C4-2B (cell line): ENCODE measurements around the gene RHCE.

Experiments used
- CTCF ChIP-seq: fragments of 450-650 bp; conservative IDR thresholded peaks from 2 replicates; pipeline ENCODE4 v1.5.1; 2017; ENCODE audit warnings: mild to moderate bottlenecking
- ZFX ChIP-seq: fragments of 450-650 bp; IDR thresholded peaks from 2 replicates; pipeline ENCODE4 v1.6.1; 2017

GRCh38 chr1:25451908-25452307 is 31.3 kb upstream of the RHCE start:
- TF ChIP-seq CTCF (no peak), ZFX (no peak)
